Keratinocyte (primary cell): Measurements from ENCODE around the gene TBRG4. TPM values are rescaled to one million over a fixed set of nuclear protein-coding genes. Genes with fewer than 3 reads are reported as not detected.

ENCODE experiments used
- DNase-seq: peaks from one replicate; pipeline ENCODE4 v3.0.0-alpha.2; 2011; ENCODE audit warnings: low read depth, missing footprints, low spot score
- FAIRE-seq: peaks from 2 replicates; lab custom pipeline; 2011; peaks lifted over from hg19 to GRCh38; lab: Jason Lieb, UNC
- H2AFZ ChIP-seq: 2 replicates; pipeline ENCODE4 v1.6.0; 2012; ENCODE audit warnings: low read length, control low read depth, inconsistent platforms; ENCODE audit not compliant: control insufficient read depth
- H3K27ac ChIP-seq: 2 replicates; pipeline ENCODE4 v1.5.1; 2011; ENCODE audit warnings: low read length; ENCODE audit not compliant: control insufficient read depth, insufficient read depth
- H3K27me3 ChIP-seq: 3 replicates; pipeline ENCODE4 v1.6.0; 2011; ENCODE audit warnings: low read length; ENCODE audit not compliant: control insufficient read depth, insufficient read depth; ENCODE audit errors: extremely low read depth
- H3K36me3 ChIP-seq, 2 experiments: 2 replicates in 1 of 2; 3 replicates in 1 of 2; pipeline ENCODE4 v1.5.1; 2011; ENCODE audit warnings: low read length in 2 of 2, mild to moderate bottlenecking in 1 of 2; ENCODE audit not compliant: control insufficient read depth in 2 of 2, insufficient read depth in 2 of 2; ENCODE audit errors: extremely low read depth in 1 of 2
- H3K4me1 ChIP-seq: 3 replicates; pipeline ENCODE4 v1.5.1; 2011; ENCODE audit warnings: low read length; ENCODE audit not compliant: control insufficient read depth, insufficient read depth; ENCODE audit errors: extremely low read depth
- H3K4me2 ChIP-seq: 3 replicates; pipeline ENCODE4 v1.6.0; 2011; ENCODE audit warnings: low read depth, low read length; ENCODE audit not compliant: control insufficient read depth, insufficient read depth; ENCODE audit errors: extremely low read depth
- H3K4me3 ChIP-seq, 3 experiments: fragments of 200-600 bp in 1 of 3; sonication (generic) in 1 of 3; 2 replicates in 2 of 3; 3 replicates in 1 of 3; pipeline ENCODE4 v1.5.1; 2011 to 2016; ENCODE audit warnings: low read length in 3 of 3, mild to moderate bottlenecking in 3 of 3, control low read depth in 2 of 3, inconsistent platforms in 1 of 3, low read depth in 1 of 3, mixed read lengths in 1 of 3, mixed run types in 1 of 3, moderate library complexity in 1 of 3; ENCODE audit not compliant: control insufficient read depth in 2 of 3, insufficient read depth in 2 of 3; ENCODE audit errors: extremely low read depth in 1 of 3
- H3K79me2 ChIP-seq: 2 replicates; pipeline ENCODE4 v1.6.0; 2012; ENCODE audit warnings: low read length; ENCODE audit not compliant: control insufficient read depth, insufficient read depth
- H3K9ac ChIP-seq: 3 replicates; pipeline ENCODE4 v1.6.0; 2011; ENCODE audit warnings: low read length; ENCODE audit not compliant: control insufficient read depth, insufficient read depth; ENCODE audit errors: extremely low read depth
- H3K9me1 ChIP-seq: 3 replicates; pipeline ENCODE4 v1.6.0; 2011; ENCODE audit warnings: low read length; ENCODE audit not compliant: control insufficient read depth, insufficient read depth; ENCODE audit errors: extremely low read depth
- H3K9me3 ChIP-seq: 2 replicates; pipeline ENCODE4 v1.5.1; 2012; ENCODE audit warnings: low read depth, low read length; ENCODE audit not compliant: control insufficient read depth
- H4K20me1 ChIP-seq: 3 replicates; pipeline ENCODE4 v1.6.0; 2011; ENCODE audit warnings: low read length; ENCODE audit not compliant: control insufficient read depth, insufficient read depth; ENCODE audit errors: extremely low read depth
- CTCF ChIP-seq, 3 experiments: IDR thresholded peaks in 1 of 3; conservative IDR thresholded peaks in 1 of 3; optimal IDR thresholded peaks in 1 of 3; 2 replicates in 2 of 3; 3 replicates in 1 of 3; pipeline versions ENCODE3 to v1.5.1; 2011; ENCODE audit warnings: low read length in 3 of 3, mild to moderate bottlenecking in 3 of 3, moderate library complexity in 2 of 3, control low read depth in 1 of 3, inconsistent platforms in 1 of 3; ENCODE audit not compliant: insufficient read depth in 2 of 3; ENCODE audit errors: extremely low read depth in 1 of 3
- EZH2 ChIP-seq: IDR thresholded peaks from one replicate; pipeline ENCODE4 v1.6.1; 2012; ENCODE audit warnings: inconsistent platforms, mild to moderate bottlenecking, low read length, moderate library complexity
- dilution Hi-C: fragments of 300-500 bp; cut with MboI; formaldehyde crosslinking; loops from one replicate; pipeline ENCODE4 v1.7.0; 2020; ENCODE audit warnings: low sequenced_read_pairs; ENCODE audit not compliant: extremely low pct_ligation_motif_present
- polyA minus RNA-seq, 3 experiments: library from RNA; depleted of rRNA, polyadenylated mRNA; stranded (reverse); fragments of >200 nt; gene quantifications; 1 replicate in 1 of 3; 2 replicates in 1 of 3; 3 replicates in 1 of 3; pipeline ENCODE4 v1.2.3, GENCODE V29; 2011
- polyA plus RNA-seq, 5 experiments: library from polyadenylated mRNA; depleted of rRNA in 3 of 5; stranded (reverse) in 3 of 5; stranded (forward) in 1 of 5; unstranded in 1 of 5; fragments of >200 nt; gene quantifications; 1 replicate in 1 of 5; 2 replicates in 3 of 5; 3 replicates in 1 of 5; pipeline versions ENCODE4 v1.2.1 to v1.2.3, GENCODE V29; 2011 to 2012; ENCODE audit warnings: missing spikeins in 2 of 5, low read depth in 1 of 5, low replicate concordance in 1 of 5

Gene TBRG4
- polyA plus RNA-seq (88.2 to 115 TPM (median 90.5 TPM) in 3 replicates), polyA minus RNA-seq (108 to 214 TPM (median 144 TPM) in 3 replicates)
- polyA plus RNA-seq (2011; ENCODE audit: low read depth): 40.3 TPM
- 75.8 and 77.3 TPM in 2 replicates for polyA plus RNA-seq (2011; cell fraction: cytosol; rRNA removed)
- polyA plus RNA-seq (2011; cell fraction: nucleus; rRNA removed): 132 and 149 TPM in 2 replicates
- 71.8 and 85.1 TPM in 2 replicates for polyA plus RNA-seq (2012; ENCODE audit: low replicate concordance)
- polyA minus RNA-seq (2011; cell fraction: cytosol; rRNA and poly(A)+ RNA removed): 107 TPM
- 92.1 and 102 TPM in 2 replicates for polyA minus RNA-seq (2011; cell fraction: nucleus; rRNA and poly(A)+ RNA removed)

GRCh38 chr7:45111298-45112223, at the start of gene TBRG4:
Gene TBRG4 (minus strand): TSS chr7:45111697. CDS start chr7:45109237, 2,460 bp downstream.
- Histone ChIP-seq H3K36me3 (peaks cover 17 to 28% of the 10 kb centered on the region in 2 experiments), H3K4me2 (peak within 1 kb of the TSS; percentile 93), H4K20me1 (peaks cover 9% of the 10 kb centered on the region), H3K9ac (peak within 1 kb of the TSS; percentile 98), H3K9me1 (no peaks in the 10 kb centered on the region), H3K4me3 (peak within 1 kb of the TSS; percentile 97 to 98 (median 97)), H3K9me3 (no peaks in the 10 kb centered on the region), H3K27ac (peak within 1 kb of the TSS; percentile 97), H3K4me1 (peaks cover 20% of the 10 kb centered on the region), H3K79me2 (peaks cover 50% of the 10 kb centered on the region), H2AFZ (peak within 1 kb of the TSS; percentile 100), H3K27me3 (no peaks in the 10 kb centered on the region)
- DNase-seq (peak; percentile 33), FAIRE-seq (peak; percentile 58)
- no peak for TF ChIP-seq EZH2
- peak in 1 of 3 experiments; percentile 49 for TF ChIP-seq CTCF (optimal IDR thresholded peaks at IDR 0.05 in 1 of 3, IDR thresholded peaks at IDR 0.05 in 1 of 3, conservative IDR thresholded peaks at IDR 0.05 in 1 of 3; ENCODE audit: extremely low read depth in 1 of 3, insufficient read depth in 2 of 3, low read length in 3 of 3)
- dilution Hi-C loops: no loop called here

GRCh38 chr7:45161138-45161537, 49.6 kb upstream of the TBRG4 start:
- Histone ChIP-seq H3K4me2 (no peak overlapping the region), H4K20me1 (no peaks in the 10 kb centered on the region), H2AFZ (no peak overlapping the region), H3K79me2 (no peaks in the 10 kb centered on the region), H3K36me3 (no peaks in the 10 kb centered on the region), H3K9me1 (no peaks in the 10 kb centered on the region), H3K4me3 (no peak overlapping the region), H3K27me3 (peaks cover 32% of the 10 kb centered on the region), H3K4me1 (no peaks in the 10 kb centered on the region), H3K9me3 (no peaks in the 10 kb centered on the region), H3K27ac (no peak overlapping the region), H3K9ac (no peak overlapping the region)
- TF ChIP-seq EZH2: no peak
- no peak for TF ChIP-seq CTCF (optimal IDR thresholded peaks at IDR 0.05 in 1 of 3, IDR thresholded peaks at IDR 0.05 in 1 of 3, conservative IDR thresholded peaks at IDR 0.05 in 1 of 3; ENCODE audit: extremely low read depth in 1 of 3, insufficient read depth in 2 of 3, low read length in 3 of 3)
- dilution Hi-C loops: no loop called here
- DNase-seq (no peak), FAIRE-seq (no peak)
